Cardiac fibroblast (primary cell): Measurements from ENCODE around the gene ECT2.
"Not testable (repeated sequence)": the region's sequence is repeated elsewhere in the genome, so short reads cannot be mapped to it uniquely, and the experiment has no call there.

Source experiments
- DNase-seq, 2 donors: peaks; one replicate each; pipeline versions ENCODE4 v3.0.0 to v3.0.0-alpha.2; 2010; ENCODE audit warnings: low read depth in 2 of 2
- H3K4me3 ChIP-seq, 2 donors: replicated peaks in 1 of 2; 1 replicate in 1 of 2; 2 replicates in 1 of 2; pipeline ENCODE4 v1.5.1; 2011; ENCODE audit warnings: low read depth in 2 of 2, low read length in 2 of 2, mild to moderate bottlenecking in 2 of 2, moderate library complexity in 1 of 2
- TF ChIP-seq, protein P1 (sequence below): IDR thresholded peaks from one replicate; pipeline ENCODE4 v1.5.1; 2011; ENCODE audit warnings: low read depth, mild to moderate bottlenecking, low read length, inconsistent platforms

The ECT2 gene

GRCh38 chr3:172816968-172817367 is 66.4 kb downstream of the ECT2 start:
- DNase-seq = no peak
- TF ChIP-seq, protein P1, sequence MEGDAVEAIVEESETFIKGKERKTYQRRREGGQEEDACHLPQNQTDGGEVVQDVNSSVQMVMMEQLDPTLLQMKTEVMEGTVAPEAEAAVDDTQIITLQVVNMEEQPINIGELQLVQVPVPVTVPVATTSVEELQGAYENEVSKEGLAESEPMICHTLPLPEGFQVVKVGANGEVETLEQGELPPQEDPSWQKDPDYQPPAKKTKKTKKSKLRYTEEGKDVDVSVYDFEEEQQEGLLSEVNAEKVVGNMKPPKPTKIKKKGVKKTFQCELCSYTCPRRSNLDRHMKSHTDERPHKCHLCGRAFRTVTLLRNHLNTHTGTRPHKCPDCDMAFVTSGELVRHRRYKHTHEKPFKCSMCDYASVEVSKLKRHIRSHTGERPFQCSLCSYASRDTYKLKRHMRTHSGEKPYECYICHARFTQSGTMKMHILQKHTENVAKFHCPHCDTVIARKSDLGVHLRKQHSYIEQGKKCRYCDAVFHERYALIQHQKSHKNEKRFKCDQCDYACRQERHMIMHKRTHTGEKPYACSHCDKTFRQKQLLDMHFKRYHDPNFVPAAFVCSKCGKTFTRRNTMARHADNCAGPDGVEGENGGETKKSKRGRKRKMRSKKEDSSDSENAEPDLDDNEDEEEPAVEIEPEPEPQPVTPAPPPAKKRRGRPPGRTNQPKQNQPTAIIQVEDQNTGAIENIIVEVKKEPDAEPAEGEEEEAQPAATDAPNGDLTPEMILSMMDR = no peak
- no peak overlapping the region for H3K4me3 ChIP-seq

- H3K4me3 ChIP-seq = no peak overlapping the region
- TF ChIP-seq, protein P1 = no peak
- DNase-seq = no peak
These were observed 70.0 kb downstream of the ECT2 start for GRCh38 chr3:172820492-172820891.

GRCh38 chr3:172824229-172824628 is 73.7 kb downstream of the ECT2 start:
- TF ChIP-seq, protein P1 = no peak
- DNase-seq = no peak
- H3K4me3 ChIP-seq = no peak overlapping the region

DNA sequence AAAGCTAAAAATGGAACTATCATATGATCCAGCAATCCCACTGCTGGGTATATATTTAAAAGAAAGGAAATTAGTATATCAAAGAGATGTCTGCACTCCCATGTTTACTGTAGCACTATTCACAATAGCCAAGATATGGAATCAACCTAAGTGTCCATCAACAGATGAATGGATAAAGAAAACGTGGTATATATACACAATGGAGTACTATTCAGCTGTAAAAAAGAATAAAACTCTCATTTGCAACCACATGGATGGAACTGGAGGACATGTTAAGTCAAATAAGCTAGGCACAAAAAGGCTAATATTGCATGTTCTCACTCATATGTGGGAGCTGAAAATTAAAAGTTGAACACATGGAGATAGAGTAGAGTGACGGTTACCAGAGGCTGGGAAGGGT is 76.7 kb downstream of the ECT2 start:
- DNase-seq, H3K4me3 ChIP-seq: not testable (repeated sequence)

- no peak for DNase-seq
- no peak overlapping the region for H3K4me3 ChIP-seq
- TF ChIP-seq, protein P1 = no peak
These were observed 82.5 kb downstream of the ECT2 start for GRCh38 chr3:172832983-172833382.

DNA sequence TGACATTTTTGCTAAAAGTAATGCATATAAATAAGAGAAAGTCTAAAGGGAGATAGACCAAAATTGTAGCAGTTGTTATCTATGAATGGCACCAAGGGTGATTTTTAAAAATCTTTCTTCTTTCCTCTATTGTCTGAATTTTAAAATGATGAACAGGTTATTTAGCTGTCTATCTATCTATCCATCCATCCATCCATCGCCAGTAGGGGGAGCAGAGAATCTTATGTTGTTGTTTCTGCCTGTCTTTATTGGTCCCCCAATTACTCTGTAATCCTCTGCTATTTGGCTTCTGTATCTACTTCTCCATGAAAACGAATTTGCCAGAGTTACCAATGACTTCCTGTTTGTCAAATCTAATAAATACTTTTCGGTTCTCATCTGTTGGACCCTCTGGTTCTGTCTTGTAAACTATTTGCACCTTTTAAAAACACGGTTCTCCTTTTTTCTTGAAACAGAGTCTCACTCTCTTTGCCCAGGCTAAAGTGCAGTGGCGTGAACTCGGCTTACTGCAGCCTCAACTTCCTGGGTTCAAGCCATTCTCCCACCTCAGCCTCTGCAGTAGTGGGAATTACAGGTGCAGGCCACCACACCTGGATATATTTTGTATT is 86.0 kb downstream of the ECT2 start:
- TF ChIP-seq, protein P1 = peak; percentile 74
- H3K4me3 ChIP-seq = no peak overlapping the region
- peak; percentile 75 to 78 for DNase-seq

- DNase-seq = no peak
- H3K4me3 ChIP-seq = no peak overlapping the region
These were observed 89.2 kb downstream of the ECT2 start for GRCh38 chr3:172839679-172840078.

More at GRCh38 chr3:172839679-172840078, 89.2 kb downstream of the ECT2 start:
- TF ChIP-seq, protein P1 = no peak
